ENCODE data around the gene APLNR.

- no peak for TF ChIP-seq POLR2AphosphoS5 (IDR thresholded peaks at IDR 0.05; ENCODE audit: borderline replicate concordance, low read depth, low read length)
- TF ChIP-seq EZH2 (IDR thresholded peaks at IDR 0.05): no peak
Observed at GRCh38 chr11:57197762-57198161, 39.3 kb downstream of the APLNR start.
